Progenitor cell of endocrine pancreas (in vitro differentiated cells): ENCODE data around the gene SYDE2. TPM values are rescaled to one million over a fixed set of nuclear protein-coding genes. Genes with fewer than 3 reads are reported as not detected.

Experiments used
- DNase-seq: peaks from one replicate; pipeline ENCODE4 v3.0.0; 2021; ENCODE audit warnings: low spot score; ENCODE audit not compliant: unreplicated experiment
- H3K27ac Mint-ChIP-seq: 2 replicates; pipeline ENCODE4 v1.8.0; 2021; ENCODE audit warnings: mild to moderate bottlenecking, moderate library complexity, mixed read lengths
- H3K27me3 Mint-ChIP-seq: 2 replicates; pipeline ENCODE4 v1.8.0; 2021; ENCODE audit warnings: mixed read lengths
- H3K36me3 Mint-ChIP-seq: 2 replicates; pipeline ENCODE4 v1.8.0; 2022; ENCODE audit warnings: mixed read lengths; ENCODE audit not compliant: insufficient read depth
- H3K4me1 Mint-ChIP-seq: 2 replicates; pipeline ENCODE4 v1.8.0; 2021; ENCODE audit warnings: low read depth, mixed read lengths
- H3K4me3 Mint-ChIP-seq: 2 replicates; pipeline ENCODE4 v1.8.0; 2021; ENCODE audit warnings: low read depth, mild to moderate bottlenecking, moderate library complexity, mixed read lengths
- H3K9me3 Mint-ChIP-seq: 2 replicates; pipeline ENCODE4 v1.8.0; 2021; ENCODE audit warnings: low read depth, mixed read lengths
- total RNA-seq: library from RNA; stranded (reverse); gene quantifications from 2 replicates; pipeline ENCODE4 v1.2.1, GENCODE V29; 2021
- TF ChIP-seq, protein P1 (sequence below): fragments of 200-600 bp; sonication (generic); IDR thresholded peaks from one replicate; pipeline ENCODE4 v1.5.0; 2021; ENCODE audit warnings: antibody characterized with exemption, mild to moderate bottlenecking; ENCODE audit not compliant: unreplicated experiment

Gene SYDE2
- total RNA-seq, 1 donor from 2014 or later: 24.2 TPM

DNA sequence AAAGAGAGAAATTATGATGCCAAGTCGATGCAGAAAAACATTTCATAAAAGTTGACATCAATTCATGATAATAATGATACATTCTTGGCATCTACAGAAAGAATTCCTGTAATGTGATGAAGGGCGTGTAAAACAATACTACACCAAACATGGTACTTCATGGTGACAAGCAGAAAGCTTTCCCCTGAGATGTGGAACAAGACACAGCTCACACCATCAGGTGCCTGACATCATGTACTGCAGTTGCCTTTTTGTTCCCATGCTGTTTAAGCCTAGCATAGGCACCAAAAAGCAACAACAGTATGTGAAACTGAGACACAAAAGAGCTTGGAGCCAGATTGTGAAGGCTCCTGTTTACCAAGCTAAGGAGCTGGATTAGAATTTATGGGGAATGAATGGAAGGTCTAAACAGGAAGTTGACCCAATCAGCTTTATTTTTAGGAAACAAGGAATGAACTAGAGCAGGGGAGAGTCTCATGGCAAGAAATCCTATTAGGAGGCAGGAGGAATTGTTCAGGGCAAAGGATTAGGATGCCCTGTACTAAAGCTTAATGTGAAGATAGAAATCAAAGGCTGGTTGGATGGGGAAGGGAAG, 67.2 kb downstream of the SYDE2 start:
- no peaks in the 10 kb centered on the region for H3K27me3 Mint-ChIP-seq
- DNase-seq: no peak
- peaks cover 10% of the 10 kb centered on the region for H3K4me1 Mint-ChIP-seq
- no peaks in the 10 kb centered on the region for H3K36me3 Mint-ChIP-seq
- H3K4me3 Mint-ChIP-seq: no peak overlapping the region
- H3K9me3 Mint-ChIP-seq: no peaks in the 10 kb centered on the region
- no peak overlapping the region for H3K27ac Mint-ChIP-seq
- TF ChIP-seq, protein P1, sequence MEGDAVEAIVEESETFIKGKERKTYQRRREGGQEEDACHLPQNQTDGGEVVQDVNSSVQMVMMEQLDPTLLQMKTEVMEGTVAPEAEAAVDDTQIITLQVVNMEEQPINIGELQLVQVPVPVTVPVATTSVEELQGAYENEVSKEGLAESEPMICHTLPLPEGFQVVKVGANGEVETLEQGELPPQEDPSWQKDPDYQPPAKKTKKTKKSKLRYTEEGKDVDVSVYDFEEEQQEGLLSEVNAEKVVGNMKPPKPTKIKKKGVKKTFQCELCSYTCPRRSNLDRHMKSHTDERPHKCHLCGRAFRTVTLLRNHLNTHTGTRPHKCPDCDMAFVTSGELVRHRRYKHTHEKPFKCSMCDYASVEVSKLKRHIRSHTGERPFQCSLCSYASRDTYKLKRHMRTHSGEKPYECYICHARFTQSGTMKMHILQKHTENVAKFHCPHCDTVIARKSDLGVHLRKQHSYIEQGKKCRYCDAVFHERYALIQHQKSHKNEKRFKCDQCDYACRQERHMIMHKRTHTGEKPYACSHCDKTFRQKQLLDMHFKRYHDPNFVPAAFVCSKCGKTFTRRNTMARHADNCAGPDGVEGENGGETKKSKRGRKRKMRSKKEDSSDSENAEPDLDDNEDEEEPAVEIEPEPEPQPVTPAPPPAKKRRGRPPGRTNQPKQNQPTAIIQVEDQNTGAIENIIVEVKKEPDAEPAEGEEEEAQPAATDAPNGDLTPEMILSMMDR: no peak

DNA sequence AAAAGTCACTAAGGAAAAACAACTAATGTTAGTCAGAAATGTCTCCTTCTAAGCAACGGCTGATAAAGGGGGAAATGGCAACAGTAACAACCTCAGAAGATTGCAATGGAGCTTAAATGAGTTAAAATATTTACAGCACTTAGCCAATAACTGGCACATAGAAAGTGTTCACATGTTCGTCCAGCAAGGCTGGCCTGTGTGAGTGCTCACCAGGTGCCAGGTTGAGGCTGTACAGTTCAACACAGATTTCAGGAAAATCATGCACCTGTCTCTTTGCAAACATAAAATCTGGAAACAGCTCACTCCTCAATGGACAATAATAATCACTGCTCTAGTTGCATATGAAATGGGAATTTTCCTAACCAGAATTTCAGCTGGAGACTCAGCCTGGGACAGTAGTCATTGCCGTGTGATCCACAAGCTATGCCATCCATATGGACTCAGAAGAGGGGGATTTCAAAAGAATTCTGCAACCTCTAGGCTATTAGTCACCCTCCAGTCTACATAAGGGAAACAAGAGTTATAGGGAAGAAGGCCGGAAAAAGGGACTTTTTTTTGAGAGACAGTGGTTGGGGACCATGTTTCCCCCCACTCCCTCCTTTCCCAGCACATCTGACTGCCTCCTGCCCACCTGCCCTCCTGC, 68.6 kb downstream of the SYDE2 start:
- no peaks in the 10 kb centered on the region for H3K9me3 Mint-ChIP-seq
- H3K4me1 Mint-ChIP-seq: peaks cover 5% of the 10 kb centered on the region
- no peaks in the 10 kb centered on the region for H3K36me3 Mint-ChIP-seq
- no peak overlapping the region for H3K27ac Mint-ChIP-seq
- TF ChIP-seq, protein P1: no peak
- DNase-seq: no peak
- no peak overlapping the region for H3K4me3 Mint-ChIP-seq
- no peaks in the 10 kb centered on the region for H3K27me3 Mint-ChIP-seq

DNA sequence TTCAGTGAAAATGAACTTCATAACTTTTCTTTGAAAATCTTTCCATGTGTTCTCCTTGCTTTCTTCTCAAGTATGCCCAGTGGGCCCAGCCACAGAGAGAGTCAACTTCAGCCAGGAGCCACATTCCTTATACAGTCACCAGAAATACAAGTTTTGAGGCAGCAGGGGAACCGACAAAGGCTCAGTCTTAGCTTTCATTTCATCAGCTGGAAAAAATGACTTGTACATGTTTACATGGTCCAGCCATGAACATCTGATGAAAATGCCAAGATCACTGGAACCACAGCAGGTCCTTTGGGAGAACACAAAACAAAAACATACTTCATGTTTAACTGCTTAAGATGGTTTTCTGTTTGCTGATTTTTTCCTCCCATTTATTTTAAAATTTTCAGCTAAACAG, 72.5 kb downstream of the SYDE2 start:
- peaks cover 7% of the 10 kb centered on the region for H3K4me1 Mint-ChIP-seq
- no peaks in the 10 kb centered on the region for H3K27me3 Mint-ChIP-seq
- no peak for DNase-seq
- TF ChIP-seq, protein P1: no peak
- H3K4me3 Mint-ChIP-seq: no peak overlapping the region
- H3K36me3 Mint-ChIP-seq: no peaks in the 10 kb centered on the region
- no peak overlapping the region for H3K27ac Mint-ChIP-seq
- no peaks in the 10 kb centered on the region for H3K9me3 Mint-ChIP-seq

DNA sequence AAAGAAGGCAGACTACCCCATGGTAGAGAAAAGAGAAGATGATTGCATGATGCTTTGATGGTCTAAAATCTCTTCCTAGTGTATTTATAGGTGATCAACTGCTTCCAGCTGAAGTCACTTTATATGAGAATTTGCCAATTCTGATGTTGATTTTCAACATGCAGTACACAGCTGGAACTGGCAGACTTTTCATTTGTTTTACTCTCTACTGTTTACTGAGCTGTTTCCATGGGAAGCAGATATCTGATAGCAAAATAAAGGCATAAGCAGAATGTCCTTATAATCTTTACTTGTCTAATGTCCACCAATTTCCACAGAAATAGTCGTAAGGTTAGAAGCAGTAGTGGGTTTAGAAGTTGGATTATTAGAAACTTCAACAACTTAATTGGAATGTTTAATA, 74.9 kb downstream of the SYDE2 start:
- peaks cover 5% of the 10 kb centered on the region for H3K4me1 Mint-ChIP-seq
- H3K36me3 Mint-ChIP-seq: no peaks in the 10 kb centered on the region
- H3K9me3 Mint-ChIP-seq: no peaks in the 10 kb centered on the region
- H3K27me3 Mint-ChIP-seq: no peaks in the 10 kb centered on the region
- DNase-seq: no peak
- no peak overlapping the region for H3K27ac Mint-ChIP-seq
- TF ChIP-seq, protein P1: no peak
- H3K4me3 Mint-ChIP-seq: no peak overlapping the region

DNA sequence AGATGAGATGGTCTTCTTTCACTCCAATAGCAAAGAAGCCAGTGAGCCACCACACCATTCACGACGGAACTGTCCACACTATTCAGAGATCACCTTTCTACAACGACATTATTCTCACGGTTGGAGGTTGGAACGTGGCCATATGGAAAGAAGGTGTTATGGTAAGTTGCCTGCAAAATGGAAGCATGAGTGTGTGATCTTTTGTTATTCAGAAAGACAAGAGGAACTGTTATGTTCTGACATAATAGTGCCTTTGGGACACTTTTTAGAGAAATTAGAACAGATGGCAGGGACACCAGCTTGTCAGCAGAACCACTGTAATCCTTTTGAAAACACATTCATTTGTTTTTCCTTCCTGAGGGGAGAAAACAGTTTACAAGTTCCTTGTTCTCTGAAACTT, 76.7 kb downstream of the SYDE2 start:
- Mint-ChIP-seq H3K9me3 (no peaks in the 10 kb centered on the region), H3K36me3 (no peaks in the 10 kb centered on the region), H3K27me3 (no peaks in the 10 kb centered on the region), H3K27ac (no peak overlapping the region), H3K4me1 (peaks cover 5% of the 10 kb centered on the region), H3K4me3 (no peak overlapping the region)
- TF ChIP-seq, protein P1: no peak
- no peak for DNase-seq
